ENCODE data around the gene HCN2. TPM values are rescaled to one million over a fixed set of nuclear protein-coding genes. Genes with fewer than 3 reads are reported as not detected.

Gene HCN2
- total and polyA plus RNA-seq, 2 of the 13 experiments (the other 11 are each of a cell fraction or from before 2014, with no cell fraction given): 0.01 TPM; not detected in 1

- TF ChIP-seq TERF1 (CRISPR knock-in tag; IDR thresholded peaks at IDR 0.05) (no peak), MEIS1 (CRISPR knock-in tag; IDR thresholded peaks at IDR 0.05; ENCODE audit: borderline replicate concordance) (0 out of 2 replicates have a peak, but pooled peaks have one; percentile 22), SKI (IDR thresholded peaks at IDR 0.05; ENCODE audit: partially characterized antibody) (no peak), HOXA5 (CRISPR knock-in tag; IDR thresholded peaks at IDR 0.05) (0 out of 2 replicates have a peak, but pooled peaks have one; percentile 6), ZFY (CRISPR knock-in tag; IDR thresholded peaks at IDR 0.05) (0 out of 2 replicates have a peak, but pooled peaks have one; percentile 31), FOXJ3 (CRISPR knock-in tag; IDR thresholded peaks at IDR 0.05; ENCODE audit: borderline replicate concordance) (no peak), ZFX (CRISPR knock-in tag; IDR thresholded peaks at IDR 0.05; ENCODE audit: low read depth) (peak; percentile 54), TMF1 (CRISPR knock-in tag; IDR thresholded peaks at IDR 0.05; ENCODE audit: low read depth) (no peak), ZNF407 (CRISPR knock-in tag; IDR thresholded peaks at IDR 0.05; ENCODE audit: not compliant biosample characterization) (no peak), ATF3 (CRISPR knock-in tag; IDR thresholded peaks at IDR 0.05) (no peak), CSRNP2 (CRISPR knock-in tag; conservative IDR thresholded peaks at IDR 0.05; ENCODE audit: low read depth) (no peak), ZC3H13 (CRISPR knock-in tag; IDR thresholded peaks at IDR 0.05) (no peak), ZNF333 (CRISPR knock-in tag; IDR thresholded peaks at IDR 0.05; ENCODE audit: borderline replicate concordance) (peak; percentile 37; the same call in 1 of the 2 replicates), POLR2AphosphoS2 (IDR thresholded peaks at IDR 0.05; ENCODE audit: low read depth, low read length) (no peak), ZNF543 (CRISPR knock-in tag; IDR thresholded peaks at IDR 0.05) (0 out of 2 replicates have a peak, but pooled peaks have one; percentile 33), SIN3A (IDR thresholded peaks at IDR 0.05; ENCODE audit: borderline replicate concordance, low read depth, low read length) (peak; percentile 11; the same call in 1 of the 2 replicates), KMT2A (CRISPR knock-in tag; IDR thresholded peaks at IDR 0.05) (no peak)
Measured at GRCh38 chr19:574658-575526, 14.8 kb upstream of the HCN2 start (continued).

All from HepG2 (cell line).